ENCODE measurements around the gene SLC9A8. TPM values are rescaled to one million over a fixed set of nuclear protein-coding genes. Genes with fewer than 3 reads are reported as not detected.
"Not testable (repeated sequence)": the region's sequence is repeated elsewhere in the genome, so short reads cannot be mapped to it uniquely, and the experiment has no call there.

The SLC9A8 gene, protein sequence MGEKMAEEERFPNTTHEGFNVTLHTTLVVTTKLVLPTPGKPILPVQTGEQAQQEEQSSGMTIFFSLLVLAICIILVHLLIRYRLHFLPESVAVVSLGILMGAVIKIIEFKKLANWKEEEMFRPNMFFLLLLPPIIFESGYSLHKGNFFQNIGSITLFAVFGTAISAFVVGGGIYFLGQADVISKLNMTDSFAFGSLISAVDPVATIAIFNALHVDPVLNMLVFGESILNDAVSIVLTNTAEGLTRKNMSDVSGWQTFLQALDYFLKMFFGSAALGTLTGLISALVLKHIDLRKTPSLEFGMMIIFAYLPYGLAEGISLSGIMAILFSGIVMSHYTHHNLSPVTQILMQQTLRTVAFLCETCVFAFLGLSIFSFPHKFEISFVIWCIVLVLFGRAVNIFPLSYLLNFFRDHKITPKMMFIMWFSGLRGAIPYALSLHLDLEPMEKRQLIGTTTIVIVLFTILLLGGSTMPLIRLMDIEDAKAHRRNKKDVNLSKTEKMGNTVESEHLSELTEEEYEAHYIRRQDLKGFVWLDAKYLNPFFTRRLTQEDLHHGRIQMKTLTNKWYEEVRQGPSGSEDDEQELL
- 10 to 100 TPM; 17.7 to 18.3 TPM for total RNA-seq

DNA sequence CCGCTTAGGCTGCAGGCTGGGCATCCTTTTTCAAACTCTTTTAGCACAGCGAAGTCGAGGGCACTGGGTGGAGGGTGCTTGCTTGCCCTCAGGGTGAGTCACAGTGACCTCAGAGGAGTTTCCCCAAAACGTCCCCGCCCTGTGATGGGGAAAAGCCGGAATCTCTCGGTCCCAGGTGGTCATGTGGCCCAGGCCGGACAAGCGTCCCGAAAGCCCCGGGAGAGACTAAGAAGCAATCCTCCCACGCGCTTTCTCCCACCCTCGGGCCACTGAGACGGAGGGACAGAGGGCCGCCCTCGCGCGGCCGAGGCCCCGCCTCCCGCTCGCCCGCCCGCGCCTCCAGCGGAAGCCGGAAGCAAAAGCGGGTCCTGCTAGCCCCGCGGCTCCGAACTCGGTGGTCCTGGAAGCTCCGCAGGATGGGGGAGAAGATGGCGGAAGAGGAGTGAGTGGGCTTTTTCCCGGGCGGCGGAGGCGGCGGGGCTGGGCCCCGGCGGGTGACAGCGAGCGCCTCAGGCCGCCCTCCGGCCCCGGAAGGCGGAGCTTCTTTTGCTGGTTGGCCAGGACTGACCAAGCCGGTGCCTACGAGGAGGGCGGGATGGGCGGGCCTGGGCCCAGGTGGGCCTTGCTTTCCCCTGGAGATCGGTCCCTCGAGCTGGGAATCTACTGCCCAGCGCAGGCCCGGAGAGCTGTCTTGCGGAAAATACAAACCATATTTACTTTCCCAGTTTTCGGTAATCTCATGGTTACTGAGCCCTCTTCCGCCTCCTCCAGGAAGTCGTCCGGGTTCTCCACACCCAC, at the start of gene SLC9A8:
Gene SLC9A8 (plus strand): TSS at position 322 of the 798 bp plus-strand sequence. CDS start 95 bp downstream, at position 417.
- ATAC-seq (replicated peaks), result peak; percentile 93
- Mint-ChIP-seq H3K4me1 (peaks cover 14% of the 10 kb centered on the region), H3K27ac (peak within 1 kb of the TSS; percentile 98), H3K27me3 (no peaks in the 10 kb centered on the region), H3K4me3 (peak within 1 kb of the TSS; percentile 98), H3K36me3 (ENCODE audit: low read depth) (peaks cover 39% of the 10 kb centered on the region), H3K9me3 (no peaks in the 10 kb centered on the region)

DNA sequence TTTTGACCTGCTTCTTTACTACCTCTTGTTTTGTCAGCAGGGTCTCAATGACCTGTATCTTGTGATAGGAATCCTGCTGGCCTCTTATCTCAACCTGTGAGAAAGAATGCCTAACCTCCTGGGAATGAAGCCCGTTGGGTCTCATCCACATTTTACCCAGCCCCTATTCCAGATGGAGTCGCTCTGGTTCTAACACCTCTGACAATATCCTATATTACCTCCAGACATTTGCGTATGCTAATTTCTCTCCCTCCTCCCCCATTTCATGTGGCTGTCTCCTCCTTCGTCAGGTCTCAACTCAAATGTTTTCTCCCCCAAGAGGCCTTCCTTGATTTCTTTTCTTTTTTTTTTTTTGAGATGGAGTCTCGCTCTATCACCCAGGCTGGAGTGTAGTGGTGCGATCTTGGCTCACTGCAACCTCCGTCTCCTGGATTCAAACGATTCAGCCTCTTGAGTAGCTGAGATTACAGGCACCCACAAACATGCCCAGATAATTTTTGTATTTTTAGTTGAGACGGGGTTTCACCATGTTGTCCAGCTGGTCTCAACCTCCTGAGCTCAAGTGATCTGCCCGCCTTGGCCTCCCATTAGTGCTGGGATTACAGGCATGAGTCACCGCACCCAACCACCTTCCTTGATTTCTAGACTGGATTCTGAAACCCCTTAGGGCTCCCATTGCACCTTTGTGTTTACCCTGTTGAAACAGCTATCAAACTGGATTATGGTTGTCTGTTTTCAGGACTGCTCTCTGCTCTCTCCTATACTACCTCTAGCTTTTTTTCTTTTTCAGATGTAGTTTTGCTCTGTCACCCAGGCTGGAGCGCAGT, 49.5 kb upstream of the SLC9A8 start:
- Mint-ChIP-seq H3K9me3 (no peaks in the 10 kb centered on the region), H3K27ac (no peak overlapping the region), H3K4me3 (no peak overlapping the region), H3K36me3 (ENCODE audit: low read depth) (no peaks in the 10 kb centered on the region), H3K4me1 (peaks cover under 1% of the 10 kb centered on the region), H3K27me3 (peaks cover 22% of the 10 kb centered on the region)
- ATAC-seq (replicated peaks), result no peak

DNA sequence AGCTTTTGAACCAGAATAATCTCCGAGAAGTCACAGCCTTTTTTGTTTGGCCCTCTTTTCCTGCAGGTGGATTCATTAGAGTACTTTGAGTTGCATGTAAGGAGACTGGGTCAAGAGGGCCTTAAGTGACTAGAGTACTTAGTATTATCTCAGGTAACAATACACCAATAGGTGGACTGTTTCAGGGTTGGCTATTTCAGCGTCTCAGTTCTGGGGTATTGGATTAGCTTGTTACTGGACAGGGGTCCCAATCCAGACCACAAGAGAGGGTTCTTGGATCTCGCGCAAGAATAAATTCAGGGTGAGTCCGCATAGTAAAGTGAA, 47.3 kb upstream of the SLC9A8 start:
- Mint-ChIP-seq H3K36me3 (ENCODE audit: low read depth) (no peaks in the 10 kb centered on the region), H3K27me3 (peaks cover 29% of the 10 kb centered on the region), H3K4me3 (no peak overlapping the region), H3K27ac (no peak overlapping the region), H3K9me3 (no peaks in the 10 kb centered on the region), H3K4me1 (peaks cover 9% of the 10 kb centered on the region)
- no peak for ATAC-seq (replicated peaks)

DNA sequence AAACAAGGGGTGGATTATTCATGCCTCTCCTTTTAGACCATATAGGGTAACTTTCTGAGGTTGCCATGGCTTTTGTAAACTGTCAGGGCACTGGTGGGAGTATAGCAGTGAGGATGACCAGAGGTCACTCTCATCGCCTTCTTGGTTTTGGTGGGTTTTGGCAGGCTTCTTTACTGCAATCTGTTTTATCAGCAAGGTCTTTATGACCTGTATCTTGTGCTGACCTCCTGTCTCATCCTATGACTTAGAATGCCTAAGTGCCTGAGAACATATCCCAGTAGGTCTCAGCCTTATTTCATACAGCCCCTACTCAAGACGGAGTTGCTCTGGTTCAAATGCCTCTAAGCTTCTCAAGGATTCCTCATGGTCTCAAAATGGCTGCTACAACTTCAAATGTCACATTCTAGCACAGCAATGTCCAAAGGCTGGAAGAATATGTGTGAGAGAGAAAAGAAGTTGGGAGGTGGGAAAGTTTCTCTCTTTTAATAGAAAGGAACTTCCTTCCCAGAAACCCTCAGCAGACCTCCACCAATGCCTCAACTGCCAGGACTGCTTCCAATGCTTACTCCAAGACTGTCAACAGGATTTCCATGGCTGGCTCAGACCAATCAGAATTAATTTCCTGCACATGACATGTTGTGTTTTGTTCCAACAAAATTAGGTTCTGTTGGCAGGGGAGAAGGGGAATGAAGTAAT, 46.6 kb upstream of the SLC9A8 start:
- H3K9me3 Mint-ChIP-seq, result no peaks in the 10 kb centered on the region
- H3K27ac Mint-ChIP-seq, result no peak overlapping the region
- no peaks in the 10 kb centered on the region for H3K36me3 Mint-ChIP-seq (ENCODE audit: low read depth)
- peaks cover 35% of the 10 kb centered on the region for H3K27me3 Mint-ChIP-seq
- ATAC-seq (replicated peaks), result no peak
- H3K4me1 Mint-ChIP-seq, result peaks cover 9% of the 10 kb centered on the region
- H3K4me3 Mint-ChIP-seq, result no peak overlapping the region

DNA sequence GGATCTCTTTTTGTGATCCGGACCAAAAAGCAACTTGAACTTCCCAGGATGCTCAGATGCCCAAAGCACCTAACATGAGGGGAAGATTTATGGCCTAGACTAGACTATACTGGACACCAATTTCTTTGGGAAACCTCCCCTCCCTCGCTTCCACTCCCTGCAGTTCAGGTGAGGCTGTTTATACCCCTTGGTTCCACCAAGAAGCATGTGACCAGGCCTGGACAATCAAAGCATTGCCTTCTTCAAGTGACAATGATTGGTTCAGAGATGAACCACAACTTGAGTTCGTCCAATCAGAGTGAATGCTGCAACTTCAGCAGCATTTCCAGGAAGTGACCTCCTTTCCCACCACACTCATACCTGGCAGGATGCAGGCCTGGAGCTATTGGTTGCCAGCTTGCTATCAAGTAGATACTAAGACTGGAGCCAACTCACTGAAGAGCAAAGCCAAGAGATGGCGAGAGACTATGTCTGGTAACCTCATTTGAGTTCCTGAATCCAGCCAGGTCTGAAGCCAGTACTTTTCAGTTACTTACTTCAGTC, 45.6 kb upstream of the SLC9A8 start:
- Mint-ChIP-seq H3K4me3 (no peak overlapping the region), H3K9me3 (no peaks in the 10 kb centered on the region), H3K27ac (no peak overlapping the region), H3K27me3 (peaks cover 37% of the 10 kb centered on the region), H3K36me3 (ENCODE audit: low read depth) (no peaks in the 10 kb centered on the region), H3K4me1 (peaks cover 9% of the 10 kb centered on the region)
- peak; percentile 52 for ATAC-seq (replicated peaks)

DNA sequence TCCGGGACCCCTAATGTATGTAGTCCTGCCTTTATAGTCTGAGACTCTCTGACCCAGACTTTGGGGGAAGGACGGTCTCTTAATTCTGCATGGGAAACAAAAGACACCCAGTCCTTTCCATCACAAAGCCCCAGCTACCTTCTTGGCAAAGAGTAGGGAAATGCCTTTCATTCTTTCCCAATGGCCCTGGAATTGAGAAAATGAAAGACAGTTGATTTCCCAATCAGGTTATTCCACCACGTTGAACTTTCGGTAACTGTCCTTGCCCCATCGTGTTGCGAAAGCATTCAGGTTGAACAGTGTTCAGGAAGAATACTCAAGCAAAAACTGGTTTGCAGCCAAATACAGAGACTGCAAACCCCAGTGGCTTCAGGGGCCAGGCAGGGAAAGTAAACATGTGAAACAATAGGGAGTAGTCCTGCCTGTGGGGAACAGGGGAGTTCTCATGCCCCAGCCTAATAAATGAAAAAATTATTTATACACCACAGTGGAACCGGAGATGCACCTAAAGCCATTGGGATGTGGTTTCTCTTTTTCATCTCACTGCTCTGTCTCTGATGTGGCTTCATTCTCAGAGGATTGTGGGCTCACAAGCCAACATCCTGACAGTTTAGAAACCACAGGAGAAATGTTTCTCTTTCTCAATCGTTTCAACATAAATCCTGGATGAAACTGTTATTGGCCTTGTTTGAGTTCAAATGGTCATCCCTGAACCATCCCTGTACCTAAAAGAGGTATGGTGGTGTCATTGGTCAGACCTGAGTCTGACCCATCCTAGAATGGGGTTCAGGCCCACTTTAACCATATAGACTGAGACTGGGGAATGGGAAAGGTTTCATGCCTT, 44.2 kb upstream of the SLC9A8 start:
- H3K4me1 Mint-ChIP-seq, result peaks cover 9% of the 10 kb centered on the region
- peak overlapping the region; percentile 42 for H3K4me3 Mint-ChIP-seq
- no peaks in the 10 kb centered on the region for H3K9me3 Mint-ChIP-seq
- no peaks in the 10 kb centered on the region for H3K36me3 Mint-ChIP-seq (ENCODE audit: low read depth)
- peak; percentile 82 for ATAC-seq (replicated peaks)
- no peak overlapping the region for H3K27ac Mint-ChIP-seq
- H3K27me3 Mint-ChIP-seq, result peaks cover 37% of the 10 kb centered on the region

DNA sequence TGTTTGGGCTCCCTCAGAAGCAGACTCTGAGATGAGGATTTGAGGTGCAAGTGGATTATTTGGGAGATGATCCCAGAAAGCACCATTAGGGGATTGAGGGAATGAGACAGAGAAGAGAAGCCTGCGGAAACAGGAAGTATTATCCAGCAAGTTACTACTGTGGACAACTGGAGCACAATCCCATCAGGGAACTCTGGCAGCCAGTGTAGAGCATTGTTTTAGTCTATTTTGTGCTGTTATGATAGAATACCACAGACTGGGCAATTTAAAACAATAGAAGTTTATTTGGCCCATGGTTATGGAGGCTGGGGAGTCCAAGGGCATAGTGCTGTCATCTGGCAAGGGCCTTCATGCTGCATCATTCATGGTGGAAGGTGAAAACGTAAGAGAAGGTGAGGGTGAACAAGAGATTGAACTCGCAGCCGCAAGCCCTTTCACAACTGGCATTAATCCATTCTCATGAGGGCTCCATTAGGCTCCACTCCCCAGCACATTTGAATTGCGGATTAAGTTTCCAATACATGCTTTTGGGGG, 43.5 kb upstream of the SLC9A8 start:
- no peaks in the 10 kb centered on the region for H3K36me3 Mint-ChIP-seq (ENCODE audit: low read depth)
- no peak overlapping the region for H3K27ac Mint-ChIP-seq
- peaks cover 37% of the 10 kb centered on the region for H3K27me3 Mint-ChIP-seq
- H3K4me3 Mint-ChIP-seq, result peak overlapping the region; percentile 42
- ATAC-seq (replicated peaks), result no peak
- no peaks in the 10 kb centered on the region for H3K9me3 Mint-ChIP-seq
- H3K4me1 Mint-ChIP-seq, result peaks cover 9% of the 10 kb centered on the region

DNA sequence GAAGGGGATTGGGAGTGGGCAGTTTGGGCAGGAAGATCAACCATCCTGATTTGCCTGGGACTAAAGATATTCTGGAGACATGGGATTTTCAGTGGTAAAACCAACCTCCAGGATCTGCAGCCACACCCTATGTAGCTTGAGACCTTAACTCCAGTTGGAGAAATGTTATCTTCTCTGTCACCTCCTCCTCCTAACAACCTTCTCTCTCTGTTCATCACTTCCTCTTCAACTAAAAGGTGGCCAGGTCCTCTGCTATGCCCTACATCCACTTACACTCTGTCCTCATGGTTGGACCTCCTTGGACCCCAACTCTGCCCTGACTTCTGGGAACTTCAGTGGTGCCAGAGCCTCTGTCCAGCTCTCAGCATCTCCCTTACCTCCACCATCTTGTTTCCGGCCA, 42.0 kb upstream of the SLC9A8 start:
- peaks cover 9% of the 10 kb centered on the region for H3K4me1 Mint-ChIP-seq
- no peak overlapping the region for H3K4me3 Mint-ChIP-seq
- peaks cover 30% of the 10 kb centered on the region for H3K27me3 Mint-ChIP-seq
- no peak for ATAC-seq (replicated peaks)
- no peaks in the 10 kb centered on the region for H3K36me3 Mint-ChIP-seq (ENCODE audit: low read depth)
- no peak overlapping the region for H3K27ac Mint-ChIP-seq
- H3K9me3 Mint-ChIP-seq, result no peaks in the 10 kb centered on the region

DNA sequence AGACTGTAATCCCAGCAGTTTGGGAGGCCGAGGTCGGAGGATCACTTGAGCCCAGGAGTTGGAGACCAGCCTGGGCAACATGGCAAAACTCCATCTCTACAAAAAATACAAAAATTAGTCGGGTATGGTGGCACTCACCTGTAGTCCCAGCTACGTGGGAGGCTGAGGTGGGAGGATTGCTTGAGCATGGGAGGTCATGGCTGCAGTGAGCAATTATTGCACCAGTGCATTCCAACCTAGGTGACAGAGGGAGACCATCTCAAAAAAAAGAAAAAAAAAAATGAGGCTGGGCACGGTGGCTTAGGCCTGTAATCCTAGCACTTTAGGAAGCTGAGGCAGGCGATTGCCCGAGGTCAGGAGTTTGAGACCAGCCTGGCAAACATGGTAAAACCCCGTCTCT, 38.4 kb upstream of the SLC9A8 start:
- not testable (repeated sequence) for H3K36me3 Mint-ChIP-seq (ENCODE audit: low read depth)

DNA sequence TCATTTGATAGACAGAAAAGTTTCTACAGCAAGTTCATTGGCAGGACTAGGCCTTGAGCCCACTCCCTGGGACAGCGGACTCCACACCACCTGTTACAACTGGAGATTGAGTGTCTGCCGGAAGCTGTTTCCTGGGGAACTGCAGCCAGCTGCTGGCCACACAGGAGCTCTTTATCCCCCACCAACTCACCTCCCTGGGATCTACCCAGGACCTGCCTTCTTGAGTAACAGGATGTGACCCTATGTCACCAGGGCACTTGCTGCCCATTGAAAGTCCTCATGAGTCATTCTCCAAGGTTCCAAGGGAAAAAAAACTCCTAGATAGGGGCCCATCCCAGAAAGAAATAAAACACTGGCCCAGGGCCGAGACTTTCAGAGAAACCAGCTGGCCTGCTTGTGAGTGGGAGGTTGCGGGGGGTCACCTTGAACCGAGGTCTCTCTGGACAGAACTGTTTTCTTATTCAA, 37.4 kb upstream of the SLC9A8 start:
- Mint-ChIP-seq H3K27me3 (peaks cover 9% of the 10 kb centered on the region), H3K36me3 (ENCODE audit: low read depth) (no peaks in the 10 kb centered on the region), H3K4me1 (peaks cover 10% of the 10 kb centered on the region), H3K9me3 (no peaks in the 10 kb centered on the region), H3K27ac (no peak overlapping the region), H3K4me3 (no peak overlapping the region)
- ATAC-seq (replicated peaks), result peak; percentile 27

More for the DNA sequence above, 38.4 kb upstream of the SLC9A8 start:
- not testable (repeated sequence) for H3K9me3 Mint-ChIP-seq; H3K4me3 Mint-ChIP-seq; ATAC-seq (replicated peaks); H3K27ac Mint-ChIP-seq
- H3K27me3 Mint-ChIP-seq, result peaks cover 15% of the 10 kb centered on the region
- H3K4me1 Mint-ChIP-seq, result peaks cover 10% of the 10 kb centered on the region

DNA sequence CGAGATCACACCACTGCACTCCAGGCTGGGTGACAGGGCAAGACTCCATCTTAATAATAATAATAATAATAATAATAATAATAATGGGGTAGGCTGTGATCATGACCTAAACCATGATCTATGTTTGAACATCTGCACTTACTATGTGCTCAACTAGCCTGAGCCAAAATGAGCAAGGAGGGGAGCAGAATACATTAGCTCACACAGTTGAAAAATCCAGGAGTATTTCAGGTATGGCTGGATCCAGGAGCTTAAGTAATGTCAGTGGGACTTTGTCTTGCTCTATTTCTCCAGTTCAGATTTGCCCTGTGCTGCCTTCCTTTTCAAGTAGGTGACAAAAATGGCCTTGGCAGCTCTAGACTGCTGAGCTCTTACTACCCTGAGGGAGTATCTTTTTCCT, 32.7 kb upstream of the SLC9A8 start:
- no peak for ATAC-seq (replicated peaks)
- Mint-ChIP-seq H3K27ac (no peak overlapping the region), H3K27me3 (no peaks in the 10 kb centered on the region), H3K4me1 (peaks cover 10% of the 10 kb centered on the region), H3K9me3 (no peaks in the 10 kb centered on the region), H3K4me3 (no peak overlapping the region), H3K36me3 (ENCODE audit: low read depth) (no peaks in the 10 kb centered on the region)

DNA sequence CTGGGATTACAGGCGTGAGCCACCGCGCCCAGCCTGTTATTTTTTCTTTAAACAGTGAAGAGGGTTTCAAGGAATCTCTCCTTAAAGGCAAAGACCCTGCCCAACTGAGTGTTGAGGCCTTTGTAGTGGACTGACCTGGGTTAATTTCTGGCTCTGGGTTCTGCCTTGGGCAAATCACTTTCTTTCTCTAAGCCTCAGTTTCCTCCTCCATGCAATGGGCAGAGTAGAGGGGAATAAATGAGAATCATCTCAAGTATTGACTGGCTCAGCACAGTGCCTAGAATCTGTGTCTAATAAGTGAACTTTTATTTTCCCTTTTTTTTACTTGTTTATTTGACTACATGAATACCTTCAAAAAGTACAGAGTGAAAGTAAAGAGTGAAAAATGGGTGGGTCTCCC, 31.0 kb upstream of the SLC9A8 start:
- ATAC-seq (replicated peaks), result no peak
- no peak overlapping the region for H3K4me3 Mint-ChIP-seq
- no peaks in the 10 kb centered on the region for H3K27me3 Mint-ChIP-seq
- no peaks in the 10 kb centered on the region for H3K9me3 Mint-ChIP-seq
- peaks cover 1% of the 10 kb centered on the region for H3K4me1 Mint-ChIP-seq
- no peaks in the 10 kb centered on the region for H3K36me3 Mint-ChIP-seq (ENCODE audit: low read depth)
- no peak overlapping the region for H3K27ac Mint-ChIP-seq

Measured in activated T-helper 17 cell treated with anti-CD3 and anti-CD28 coated beads, Interleukin-2, amount 50 U/mL, for 72 hours (primary cell).